Naive thymus-derived CD8-positive, alpha-beta T cell (primary cell): ENCODE data around the gene MSH2. TPM values are rescaled to one million over a fixed set of nuclear protein-coding genes. Genes with fewer than 3 reads are reported as not detected.

ENCODE experiments used
- microRNA-seq: library from miRNA; unstranded; fragments of <30 nt; microRNA quantifications from one replicate; pipeline ENCODE4 v1.2.0, GENCODE V29; 2022; ENCODE audit warnings: borderline microRNAs expressed
- polyA plus RNA-seq, 3 donors: library from polyadenylated mRNA; unstranded; fragments of 300-500 nt; fragmentation: Illumina TruSeq; gene quantifications; one replicate each; pipeline ENCODE4 v1.2.3, GENCODE V29; 2021
- total RNA-seq, 8 experiments: library from RNA in 2 of 8; stranded (reverse) in 2 of 8; gene quantifications; one replicate each; pipeline ENCODE4 v1.2.3 and lab custom pipeline; 2021 to 2026

Gene MSH2
- total and polyA plus RNA-seq, 5 experiments from 2014 or later: 35.3 to 46.2 (median 43.0) TPM

Small RNA genes lying within 50 kb of the gene (microRNA-seq; reads per million reads assigned to microRNA genes)
- not detected for gene MIR559

Other genes with a start within 250 kb of the MSH2 start
- gene STPG4, start 247.8 kb upstream of the MSH2 start, total RNA-seq: 1 to 10 TPM in 1 of 2 experiments, under 1 TPM in 1; 0.47 to 1.0 TPM
- gene STPG4, start 247.8 kb upstream of the MSH2 start, polyA plus RNA-seq: not detected
- gene CALM2, start 226.6 kb upstream of the MSH2 start, total RNA-seq: 100 to 1,000 TPM; 282 to 296 TPM
- 100 to 1,000 TPM; 663 to 978 (median 796) TPM for gene CALM2, start 226.6 kb upstream of the MSH2 start, polyA plus RNA-seq
- gene EPCAM, start 33.8 kb upstream of the MSH2 start, total RNA-seq: not detected
- not detected for gene EPCAM, start 33.8 kb upstream of the MSH2 start, polyA plus RNA-seq
- gene KCNK12, start 167.8 kb downstream of the MSH2 start, total RNA-seq: under 1 TPM; 0.55 to 0.60 TPM
- under 1 TPM; 0.27 to 0.44 (median 0.32) TPM for gene KCNK12, start 167.8 kb downstream of the MSH2 start, polyA plus RNA-seq